Astrocyte (in vitro differentiated cells and primary cell): ENCODE data around the gene PIGR. TPM values are rescaled to one million over a fixed set of nuclear protein-coding genes. Genes with fewer than 3 reads are reported as not detected.

Experiments used
- DNase-seq: peaks from one replicate; pipeline ENCODE4 v3.0.0-alpha.2; 2010; ENCODE audit warnings: low read depth
- FAIRE-seq: peaks from 2 replicates; lab custom pipeline; 2011; peaks lifted over from hg19 to GRCh38; lab: Jason Lieb, UNC
- H2AFZ ChIP-seq: 2 replicates; pipeline ENCODE4 v1.6.0; 2012; ENCODE audit warnings: low read depth, low read length, inconsistent platforms
- H3K27ac ChIP-seq: 2 replicates; pipeline ENCODE4 v1.5.1; 2011; ENCODE audit warnings: low read depth, low read length, inconsistent platforms
- H3K27me3 ChIP-seq: 2 replicates; pipeline ENCODE4 v1.6.0; 2011; ENCODE audit warnings: low read length, inconsistent platforms; ENCODE audit not compliant: insufficient read depth
- H3K36me3 ChIP-seq: 2 replicates; pipeline ENCODE4 v1.5.1; 2011; ENCODE audit warnings: low read length, inconsistent platforms; ENCODE audit not compliant: insufficient read depth
- H3K4me1 ChIP-seq: 2 replicates; pipeline ENCODE4 v1.5.1; 2011; ENCODE audit warnings: low read length, inconsistent platforms; ENCODE audit not compliant: insufficient read depth
- H3K4me2 ChIP-seq: 2 replicates; pipeline ENCODE4 v1.6.0; 2012; ENCODE audit warnings: low read length, inconsistent platforms
- H3K4me3 ChIP-seq: 2 replicates; pipeline ENCODE4 v1.5.1; 2011; ENCODE audit warnings: low read depth, mild to moderate bottlenecking, low read length, inconsistent platforms; ENCODE audit not compliant: insufficient read depth
- H3K79me2 ChIP-seq: 2 replicates; pipeline ENCODE4 v1.6.0; 2012; ENCODE audit warnings: mild to moderate bottlenecking, low read length, inconsistent platforms; ENCODE audit not compliant: insufficient read depth
- H3K9ac ChIP-seq: 2 replicates; pipeline ENCODE4 v1.6.0; 2012; ENCODE audit warnings: mild to moderate bottlenecking, low read length, inconsistent platforms
- H3K9me3 ChIP-seq: 2 replicates; pipeline ENCODE4 v1.5.1; 2012; ENCODE audit warnings: low read depth, mild to moderate bottlenecking, low read length, inconsistent platforms; ENCODE audit not compliant: insufficient read depth
- H4K20me1 ChIP-seq: 2 replicates; pipeline ENCODE4 v1.6.0; 2012; ENCODE audit warnings: low read length, inconsistent platforms; ENCODE audit not compliant: insufficient read depth
- H3K27ac Mint-ChIP-seq: one replicate; pipeline ENCODE4 v1.8.0; 2021; ENCODE audit warnings: mild to moderate bottlenecking, mixed read lengths; ENCODE audit not compliant: unreplicated experiment
- H3K27me3 Mint-ChIP-seq: one replicate; pipeline ENCODE4 v1.8.0; 2021; ENCODE audit warnings: low read depth, mixed read lengths; ENCODE audit not compliant: unreplicated experiment
- H3K36me3 Mint-ChIP-seq: one replicate; pipeline ENCODE4 v1.8.0; 2021; ENCODE audit warnings: low read depth, mixed read lengths; ENCODE audit not compliant: unreplicated experiment
- H3K4me1 Mint-ChIP-seq: one replicate; pipeline ENCODE4 v1.8.0; 2021; ENCODE audit warnings: low read depth, mixed read lengths; ENCODE audit not compliant: unreplicated experiment
- H3K4me3 Mint-ChIP-seq: one replicate; pipeline ENCODE4 v1.8.0; 2021; ENCODE audit warnings: mild to moderate bottlenecking, moderate library complexity, mixed read lengths; ENCODE audit not compliant: unreplicated experiment
- H3K9me3 Mint-ChIP-seq: one replicate; pipeline ENCODE4 v1.8.0; 2021; ENCODE audit warnings: mild to moderate bottlenecking, mixed read lengths; ENCODE audit not compliant: unreplicated experiment
- CTCF ChIP-seq: IDR thresholded peaks from 2 replicates; pipeline ENCODE4 v1.5.1; 2011; ENCODE audit warnings: low read depth, mild to moderate bottlenecking, inconsistent platforms, low read length, moderate library complexity; ENCODE audit not compliant: insufficient read depth
- EZH2 ChIP-seq: IDR thresholded peaks from 2 replicates; pipeline ENCODE4 v1.6.1; 2012; ENCODE audit warnings: mild to moderate bottlenecking, low read length, inconsistent platforms; ENCODE audit not compliant: insufficient read depth
- total RNA-seq: library from RNA; stranded (reverse); gene quantifications from 2 replicates; pipeline ENCODE4 v1.2.1, GENCODE V29; 2021

PIGR gene
- total RNA-seq, 1 donor from 2014 or later = not detected

- Histone ChIP-seq H4K20me1 (no peaks in the 10 kb centered on the region), H3K4me1 (no peaks in the 10 kb centered on the region), H3K4me3 (no peak overlapping the region), H3K4me2 (no peak overlapping the region), H3K27me3 (peaks cover 2% of the 10 kb centered on the region), H3K9me3 (no peaks in the 10 kb centered on the region), H3K27ac (no peak overlapping the region), H3K36me3 (no peaks in the 10 kb centered on the region), H2AFZ (no peak overlapping the region), H3K9ac (no peak overlapping the region), H3K79me2 (no peaks in the 10 kb centered on the region)
- H3K4me3 Mint-ChIP-seq = no peak overlapping the region
- no peak overlapping the region for H3K27ac Mint-ChIP-seq
- H3K36me3 Mint-ChIP-seq = no peaks in the 10 kb centered on the region
- H3K27me3 Mint-ChIP-seq = peaks cover 38% of the 10 kb centered on the region
- H3K4me1 Mint-ChIP-seq = peaks cover 6% of the 10 kb centered on the region
- TF ChIP-seq EZH2 (no peak), CTCF (no peak)
- FAIRE-seq (no peak), DNase-seq (no peak)
- peaks cover 6% of the 10 kb centered on the region for H3K9me3 Mint-ChIP-seq
These were observed 16.9 kb upstream of the PIGR start for GRCh38 chr1:206963119-206963712.

- Histone ChIP-seq H3K79me2 (no peaks in the 10 kb centered on the region), H3K36me3 (no peaks in the 10 kb centered on the region), H3K9ac (no peak overlapping the region), H3K27me3 (peaks cover 2% of the 10 kb centered on the region), H2AFZ (no peak overlapping the region), H3K4me2 (no peak overlapping the region), H3K4me1 (no peaks in the 10 kb centered on the region), H4K20me1 (no peaks in the 10 kb centered on the region), H3K9me3 (no peaks in the 10 kb centered on the region), H3K4me3 (no peak overlapping the region), H3K27ac (no peak overlapping the region)
- Mint-ChIP-seq H3K4me1 (peaks cover under 1% of the 10 kb centered on the region), H3K4me3 (no peak overlapping the region), H3K27me3 (peaks cover 39% of the 10 kb centered on the region), H3K36me3 (no peaks in the 10 kb centered on the region), H3K27ac (no peak overlapping the region), H3K9me3 (peaks cover 6% of the 10 kb centered on the region)
- DNase-seq (no peak), FAIRE-seq (no peak)
- TF ChIP-seq EZH2 (no peak), CTCF (no peak)
These were observed 16.0 kb upstream of the PIGR start for GRCh38 chr1:206962272-206962671.

- Mint-ChIP-seq H3K36me3 (no peaks in the 10 kb centered on the region), H3K27ac (no peak overlapping the region), H3K27me3 (peaks cover 45% of the 10 kb centered on the region), H3K9me3 (peaks cover 6% of the 10 kb centered on the region), H3K4me1 (no peaks in the 10 kb centered on the region), H3K4me3 (no peak overlapping the region)
- Histone ChIP-seq H3K9me3 (no peaks in the 10 kb centered on the region), H3K9ac (no peak overlapping the region), H3K4me3 (no peak overlapping the region), H3K79me2 (no peaks in the 10 kb centered on the region), H4K20me1 (no peaks in the 10 kb centered on the region), H3K27me3 (peaks cover 2% of the 10 kb centered on the region), H3K4me2 (no peak overlapping the region), H2AFZ (no peak overlapping the region), H3K27ac (no peak overlapping the region), H3K36me3 (no peaks in the 10 kb centered on the region), H3K4me1 (no peaks in the 10 kb centered on the region)
- DNase-seq (no peak), FAIRE-seq (no peak)
- TF ChIP-seq EZH2 (no peak), CTCF (no peak)
These were observed 15.4 kb upstream of the PIGR start for GRCh38 chr1:206961668-206962067.
